GM18951 (cell line): Measurements from ENCODE around the gene IL22.

ENCODE experiments used
- POLR2A ChIP-seq: IDR thresholded peaks from 4 replicates; pipeline ENCODE4 v1.6.1; 2011; ENCODE audit warnings: mild to moderate bottlenecking; ENCODE audit not compliant: insufficient read length, insufficient read depth; ENCODE audit errors: extremely low read depth
- in situ Hi-C: fragments of 300-500 bp; cut with MboI; formaldehyde crosslinking; loops from one replicate; pipeline ENCODE4 v1.12.0; 2022; ENCODE audit warnings: low sequenced_read_pairs, mixed read lengths, inconsistent platforms; ENCODE audit not compliant: unreplicated experiment

IL22 gene, protein sequence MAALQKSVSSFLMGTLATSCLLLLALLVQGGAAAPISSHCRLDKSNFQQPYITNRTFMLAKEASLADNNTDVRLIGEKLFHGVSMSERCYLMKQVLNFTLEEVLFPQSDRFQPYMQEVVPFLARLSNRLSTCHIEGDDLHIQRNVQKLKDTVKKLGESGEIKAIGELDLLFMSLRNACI

DNA sequence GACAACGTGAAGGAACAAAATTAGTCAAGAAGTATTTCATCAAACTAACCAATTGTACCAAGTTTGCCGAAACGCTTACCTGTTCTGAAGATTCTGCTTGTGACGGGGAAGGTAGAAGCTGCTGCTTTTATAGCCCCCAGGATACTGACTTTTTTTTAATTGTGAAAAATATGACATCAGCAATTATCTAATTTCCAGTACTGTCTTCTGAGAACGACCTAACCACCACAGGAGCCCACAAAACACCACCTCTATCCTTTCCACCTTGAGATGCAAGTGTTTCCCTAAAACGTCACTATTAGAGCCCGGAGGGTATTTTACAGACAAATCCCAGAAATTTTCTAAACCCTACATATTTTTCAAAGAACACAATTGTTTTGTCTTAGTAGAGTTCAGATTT lies at the start of gene IL22:
Gene IL22, minus strand, starts transcription at position 101 of the 400 bp plus-strand sequence. CDS start 156 bp downstream, outside the sequence.
- in situ Hi-C loops: no loop called here
- no peak for TF ChIP-seq POLR2A

DNA sequence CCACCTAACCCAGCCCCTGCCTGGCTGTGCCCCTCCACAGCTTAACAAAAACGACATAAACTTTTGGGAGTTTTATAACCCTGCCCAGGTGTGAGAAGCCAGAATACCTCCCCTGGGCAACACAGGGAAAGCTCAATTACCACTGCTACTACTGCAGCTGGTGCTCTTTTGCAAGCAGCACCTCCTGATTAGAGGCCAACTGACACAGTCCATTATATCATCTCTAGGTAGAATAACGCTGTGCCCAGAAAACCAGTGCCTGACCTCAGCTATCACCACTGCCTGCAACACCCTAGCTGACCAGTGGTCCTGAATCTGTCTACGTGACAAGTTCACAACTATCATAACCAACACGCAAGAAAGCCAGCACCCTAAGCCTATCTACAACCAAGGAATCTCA lies 44.5 kb upstream of the IL22 start:
- in situ Hi-C loops: no loop called here

DNA sequence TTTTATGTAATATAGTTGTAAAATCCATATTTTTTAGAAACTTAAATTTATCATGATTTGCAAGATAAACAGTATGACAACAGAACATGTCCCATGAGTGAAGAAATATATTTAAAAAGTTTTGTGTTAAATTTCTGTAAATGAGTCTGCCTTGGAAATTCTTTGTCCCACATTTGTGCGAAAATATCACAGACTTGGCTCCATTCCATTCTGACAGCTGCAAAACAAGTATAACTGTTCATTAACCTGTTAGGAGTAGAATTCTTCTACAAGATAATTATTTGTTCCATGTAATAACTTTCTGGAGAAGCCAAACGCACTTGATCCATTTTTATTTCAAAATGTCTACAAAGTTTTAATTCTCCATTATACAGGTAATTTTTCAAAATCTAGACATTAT lies 40.8 kb upstream of the IL22 start:
- in situ Hi-C loops: no loop called here
- no peak for TF ChIP-seq POLR2A

More for the DNA sequence above, 44.5 kb upstream of the IL22 start:
- TF ChIP-seq POLR2A: no peak

DNA sequence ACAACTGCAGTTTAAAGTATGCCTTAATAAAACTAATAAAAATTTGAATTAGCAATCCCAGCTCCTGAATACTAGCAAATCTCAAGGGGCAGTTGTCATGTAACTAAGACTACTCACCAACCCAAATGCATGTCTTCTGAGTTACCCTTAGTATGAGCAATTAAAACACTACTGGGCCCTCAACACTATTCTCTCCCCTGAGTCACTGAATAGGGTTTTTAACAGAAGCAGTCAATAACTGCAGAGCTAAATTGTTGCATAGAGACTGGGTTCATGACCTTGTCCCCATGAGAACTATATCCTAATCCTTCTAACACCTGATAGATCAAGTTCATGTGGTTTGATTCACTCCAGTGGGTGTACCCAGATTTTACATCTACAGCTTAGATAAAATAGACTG lies 39.9 kb upstream of the IL22 start:
- TF ChIP-seq POLR2A: no peak
- in situ Hi-C loops: no loop called here

DNA sequence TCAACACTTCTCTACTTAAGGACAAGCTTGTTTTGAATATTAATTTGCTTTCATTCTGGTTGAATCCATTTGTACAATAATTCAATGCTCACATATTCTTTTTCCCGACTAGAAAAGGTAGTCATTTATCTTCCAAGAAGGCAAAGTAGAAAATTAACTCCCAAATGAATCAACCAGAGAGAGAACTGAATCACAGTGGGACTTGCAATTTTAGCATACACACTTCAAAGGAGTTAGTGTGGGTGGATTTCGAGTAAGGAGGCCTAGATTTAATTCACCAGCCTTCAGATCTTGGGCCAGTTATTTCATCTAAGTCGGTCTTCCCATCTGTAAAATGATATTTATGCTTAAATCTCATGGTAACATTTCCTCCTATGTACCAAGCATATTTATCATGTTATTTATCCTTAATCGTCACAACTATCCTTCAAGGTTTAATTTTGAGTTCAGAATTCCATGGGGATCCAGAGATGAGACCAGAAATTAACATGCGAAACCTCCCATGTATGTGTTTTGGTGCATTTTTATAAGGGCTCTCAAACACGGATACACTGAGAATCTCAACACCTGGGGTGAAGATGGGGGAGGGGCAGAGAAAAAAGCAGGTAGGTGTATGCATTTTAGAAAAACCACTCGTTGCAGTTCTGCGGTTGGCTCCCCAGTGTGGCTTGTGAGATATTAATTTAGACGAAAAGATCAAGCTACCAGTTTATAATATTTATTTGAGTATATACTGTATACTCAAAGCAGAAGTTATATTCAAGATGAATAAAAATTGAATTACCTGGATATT lies 38.9 kb upstream of the IL22 start:
- TF ChIP-seq POLR2A: no peak
- in situ Hi-C loops: no loop called here

DNA sequence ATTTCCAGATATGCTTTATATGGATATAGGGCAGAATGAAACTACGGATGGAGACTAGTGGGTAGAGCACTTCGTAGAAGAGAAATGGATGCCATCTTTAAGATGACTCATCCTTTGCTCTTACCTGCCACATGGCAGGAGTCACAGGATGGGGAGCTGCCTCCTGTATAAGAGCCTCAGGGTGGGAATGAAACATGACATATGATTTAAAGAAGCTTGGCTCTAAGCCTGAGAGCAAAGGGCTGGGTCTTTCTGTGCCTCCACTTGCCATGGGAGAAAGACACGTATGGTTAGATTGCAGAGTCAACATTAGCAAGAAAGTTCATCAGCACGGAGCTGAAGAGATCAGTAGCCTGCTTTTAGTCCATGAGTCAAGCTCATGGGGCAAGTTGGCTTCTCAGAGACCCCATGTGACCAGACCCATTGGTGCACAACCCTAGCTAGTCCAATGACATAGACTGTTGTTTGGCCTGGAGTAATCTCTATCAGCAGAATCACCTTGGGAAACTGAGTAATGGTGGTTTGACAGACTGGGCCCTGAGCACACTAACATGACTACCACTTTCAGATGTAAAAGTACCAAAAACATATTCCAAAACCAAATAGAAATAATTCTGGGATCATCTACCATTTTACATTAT lies 38.1 kb upstream of the IL22 start:
- no peak for TF ChIP-seq POLR2A
- in situ Hi-C loops: no loop called here

DNA sequence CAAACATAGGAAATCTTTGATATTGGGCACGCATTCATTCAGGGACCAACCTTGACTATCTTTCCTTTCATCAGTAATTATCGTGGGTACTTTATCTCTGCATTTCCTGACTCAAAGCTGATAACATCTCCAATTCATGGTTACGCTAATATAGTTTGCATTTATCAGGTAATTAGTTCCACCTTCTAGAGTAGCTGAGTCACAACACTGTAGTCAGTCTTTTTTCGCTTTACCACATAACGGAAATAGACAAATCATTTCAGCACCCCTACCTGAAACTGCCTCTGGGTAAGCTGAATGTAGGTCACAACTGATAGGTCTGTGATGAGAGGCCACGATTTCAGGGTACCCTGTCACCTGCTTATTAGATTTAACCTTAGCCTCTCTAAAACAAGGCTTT lies 36.7 kb upstream of the IL22 start:
- TF ChIP-seq POLR2A: no peak
- in situ Hi-C loops: no loop called here

DNA sequence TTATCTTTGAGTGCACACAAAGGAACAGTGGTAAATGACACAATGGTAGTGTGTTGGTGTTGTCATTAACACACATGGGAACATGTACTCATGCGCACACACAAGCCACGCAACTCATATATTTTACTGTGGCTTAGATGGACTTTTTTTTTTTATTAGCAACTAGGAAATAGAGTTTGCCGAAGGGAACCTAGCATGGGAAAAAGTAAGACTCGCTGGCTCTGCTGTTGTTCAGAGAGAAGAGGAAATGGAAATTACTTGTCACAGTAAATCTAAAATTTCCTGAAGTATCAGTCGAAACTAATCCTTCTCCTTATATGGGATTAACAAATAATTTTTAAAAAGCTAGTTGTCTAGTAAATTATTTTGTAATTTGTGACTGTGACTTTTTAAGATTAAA lies 33.7 kb upstream of the IL22 start:
- in situ Hi-C loops: no loop called here
- TF ChIP-seq POLR2A: no peak

DNA sequence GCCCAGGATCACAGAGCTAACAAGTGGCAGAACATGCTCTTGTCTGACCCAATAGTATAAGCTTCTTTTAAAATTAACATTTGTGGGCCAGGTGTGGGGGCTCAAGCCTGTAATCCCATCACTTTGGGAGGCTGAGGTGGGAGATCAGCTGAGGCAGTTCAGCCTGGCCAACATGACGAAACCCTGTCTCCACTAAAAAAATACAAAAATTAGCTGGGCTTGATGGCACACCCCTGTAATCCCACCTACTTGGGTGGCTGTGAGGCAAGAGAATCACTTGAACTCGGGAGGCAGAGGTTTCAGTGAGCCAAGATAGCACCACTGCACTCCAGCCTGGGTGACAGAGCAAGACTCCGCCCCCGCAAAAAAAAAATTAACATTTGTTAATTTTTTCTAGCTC lies 33.0 kb upstream of the IL22 start:
- in situ Hi-C loops: no loop called here
- TF ChIP-seq POLR2A: no peak

DNA sequence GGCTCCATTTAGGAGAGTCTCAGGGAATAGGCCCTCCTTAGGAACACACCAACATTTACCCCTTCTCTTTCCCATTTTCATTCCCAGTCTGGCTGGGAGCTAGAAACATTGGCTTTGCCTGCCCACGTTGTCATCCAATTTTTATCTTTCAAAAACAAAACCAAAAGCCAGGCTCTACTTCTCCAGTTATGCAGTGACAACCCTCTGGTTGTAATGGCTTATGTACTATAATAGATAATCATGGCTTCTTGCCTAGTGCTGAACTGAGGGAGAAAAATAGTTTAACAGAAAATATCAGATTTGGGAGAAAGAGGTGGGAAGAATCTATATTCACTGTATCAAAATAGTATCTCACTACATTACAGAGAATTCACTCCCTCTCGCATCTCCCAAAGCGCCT lies 32.1 kb upstream of the IL22 start:
- in situ Hi-C loops: no loop called here
- TF ChIP-seq POLR2A: no peak

DNA sequence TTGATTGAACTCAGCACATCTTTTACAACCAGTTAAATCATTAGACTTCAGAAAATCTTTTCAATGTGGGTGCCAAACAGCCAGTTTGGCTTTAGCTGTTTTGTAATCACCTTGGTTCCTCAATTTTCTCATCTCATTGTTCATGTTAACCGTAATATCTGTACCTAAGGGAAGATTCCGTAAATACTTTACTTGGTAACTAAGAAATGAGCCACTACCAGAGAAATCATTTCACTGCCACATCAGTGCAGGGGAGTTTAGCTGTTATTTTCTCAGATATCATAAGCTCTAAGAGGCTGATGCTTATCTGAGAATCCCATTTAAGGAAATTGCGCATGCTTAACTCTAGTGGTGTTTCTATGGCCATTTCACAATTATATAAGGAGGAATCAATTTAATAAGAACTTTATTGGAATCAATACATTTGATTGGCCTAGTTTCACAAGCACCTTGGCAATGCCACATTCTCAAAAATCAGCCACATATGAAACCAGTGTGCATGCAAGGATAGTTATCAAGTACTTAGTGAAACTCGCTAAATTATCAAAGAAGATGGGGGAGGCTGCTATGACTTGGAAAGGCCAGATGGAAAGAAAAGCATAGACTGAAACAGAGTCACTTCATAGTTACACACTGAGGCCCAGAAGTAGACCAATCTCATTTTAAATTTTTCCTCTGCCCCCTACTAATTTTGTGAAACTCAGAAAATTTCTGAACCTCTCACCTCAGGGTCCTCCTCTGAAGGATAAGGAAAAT lies 28.1 kb upstream of the IL22 start:
- in situ Hi-C loops: no loop called here
- TF ChIP-seq POLR2A: no peak

DNA sequence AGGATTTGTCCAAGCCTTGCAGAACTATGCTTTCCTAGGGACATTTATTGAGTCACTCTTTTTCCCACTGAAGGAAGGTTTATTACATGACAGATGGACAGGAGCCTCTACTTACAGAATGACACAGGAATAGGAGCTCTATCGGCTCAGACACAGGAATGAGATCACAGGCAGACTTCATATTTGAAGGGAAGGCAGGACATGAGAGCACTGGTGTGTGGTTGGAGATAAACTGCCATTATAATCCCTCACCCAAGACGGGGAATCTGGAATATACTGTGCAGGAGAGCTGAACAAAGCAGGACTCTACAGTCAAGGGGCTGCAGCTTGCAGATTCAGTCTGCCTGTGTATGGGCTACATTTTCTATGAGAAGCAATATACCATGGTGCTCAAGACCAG lies 26.8 kb upstream of the IL22 start:
- TF ChIP-seq POLR2A: no peak

More for the DNA sequence above, 26.8 kb upstream of the IL22 start:
- in situ Hi-C loops: no loop called here
